ENCODE measurements around the gene L1CAM. TPM values are rescaled to one million over a fixed set of nuclear protein-coding genes. Genes with fewer than 3 reads are reported as not detected.

The L1CAM gene
- total and polyA plus RNA-seq, 9 of the 15 experiments (the other 6 are each of a cell fraction or from before 2014, with no cell fraction given): 0.09 to 0.86 (median 0.26) TPM; not detected in 3

DNA sequence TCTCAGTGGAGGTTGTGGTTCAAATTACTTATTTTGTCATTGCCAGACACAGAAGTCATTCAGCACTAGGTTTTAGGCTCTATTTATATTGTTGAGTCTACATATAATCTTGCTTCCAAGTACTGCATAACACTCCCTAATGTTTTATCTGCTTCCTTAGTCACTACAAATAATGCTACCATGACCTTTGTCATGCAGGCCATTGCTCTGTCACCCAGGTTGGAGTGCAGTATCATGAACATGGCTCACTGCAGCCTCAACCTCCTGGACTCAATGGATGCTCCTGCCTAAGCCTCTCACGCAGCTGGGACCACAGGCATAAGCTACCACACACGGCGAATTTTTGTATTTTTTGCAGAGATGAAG is 32.1 kb downstream of the L1CAM start:
- Histone ChIP-seq H3K36me3 (ENCODE audit: control insufficient read depth, insufficient read depth, low read length) (no peaks in the 10 kb centered on the region), H3K79me2 (ENCODE audit: control insufficient read depth, insufficient read depth, low read length) (no peaks in the 10 kb centered on the region), H2AFZ (ENCODE audit: low read depth, low read length) (peak overlapping the region; percentile 3; the same call in 1 of the 2 replicates), H3K4me2 (ENCODE audit: insufficient read depth, low read length) (peak overlapping the region; percentile 49), H3K9me3 (replicated peaks; ENCODE audit: control insufficient read depth, insufficient read depth, low read depth, low read length) (no peaks in the 10 kb centered on the region), H3K9ac (ENCODE audit: insufficient read depth in 1 of 2, low read depth in 2 of 2, low read length in 2 of 2) (peak overlapping the region in 1 of 2 experiments; percentile 26; a peak in 1 of 4 replicates), H4K20me1 (replicated peaks; ENCODE audit: control insufficient read depth, insufficient read depth, low read length) (no peaks in the 10 kb centered on the region), H3K27ac (ENCODE audit: extremely low read depth, low read depth, low read length) (peak overlapping the region; percentile 82), H3K27me3 (ENCODE audit: control insufficient read depth in 2 of 2, insufficient read depth in 2 of 2, low read length in 2 of 2) (peaks cover 5 to 12% of the 10 kb centered on the region in 2 experiments), H3K4me1 (replicated peaks in 1 of 2; ENCODE audit: control insufficient read depth in 2 of 2, insufficient read depth in 2 of 2, low read length in 2 of 2) (peaks cover 22 to 23% of the 10 kb centered on the region in 2 experiments; a peak in 4 of 5 replicates), H3K4me3 (no peak overlapping the region), H3K9me1 (ENCODE audit: control insufficient read depth, insufficient read depth, low read length) (no peaks in the 10 kb centered on the region)
- BruUV-seq (replicated peaks): no TSS peak
- 17% methylated on average over 2 of the region's 3 CpGs for WGBS (ENCODE audit: insufficient coverage, low coverage, missing lambda C conversion rate)
- DNase-seq (ENCODE audit: extremely low read depth in 1 of 4, low spot score in 3 of 4) (peak in 2 of 4 experiments; percentile 4 to 63), FAIRE-seq (no peak), ATAC-seq (peak; percentile 77)
- peak in 1 of 3 experiments; percentile 46 for TF ChIP-seq YY1 (IDR thresholded peaks at IDR 0.05; ENCODE audit: borderline replicate concordance in 1 of 3, control insufficient read depth in 1 of 3, extremely low read depth in 1 of 3, insufficient read depth in 3 of 3, insufficient read length in 1 of 3, insufficient replicate concordance in 2 of 3, low read depth in 1 of 3, low read length in 2 of 3)
- 0 out of 2 replicates have a peak, but pooled peaks have one; percentile 16 for TF ChIP-seq ZNF316 (IDR thresholded peaks at IDR 0.05)
- TF ChIP-seq ARNT (IDR thresholded peaks at IDR 0.05): peak; percentile 1 to 2; a peak in 1 of 4 replicates
- TF ChIP-seq, protein P1, sequence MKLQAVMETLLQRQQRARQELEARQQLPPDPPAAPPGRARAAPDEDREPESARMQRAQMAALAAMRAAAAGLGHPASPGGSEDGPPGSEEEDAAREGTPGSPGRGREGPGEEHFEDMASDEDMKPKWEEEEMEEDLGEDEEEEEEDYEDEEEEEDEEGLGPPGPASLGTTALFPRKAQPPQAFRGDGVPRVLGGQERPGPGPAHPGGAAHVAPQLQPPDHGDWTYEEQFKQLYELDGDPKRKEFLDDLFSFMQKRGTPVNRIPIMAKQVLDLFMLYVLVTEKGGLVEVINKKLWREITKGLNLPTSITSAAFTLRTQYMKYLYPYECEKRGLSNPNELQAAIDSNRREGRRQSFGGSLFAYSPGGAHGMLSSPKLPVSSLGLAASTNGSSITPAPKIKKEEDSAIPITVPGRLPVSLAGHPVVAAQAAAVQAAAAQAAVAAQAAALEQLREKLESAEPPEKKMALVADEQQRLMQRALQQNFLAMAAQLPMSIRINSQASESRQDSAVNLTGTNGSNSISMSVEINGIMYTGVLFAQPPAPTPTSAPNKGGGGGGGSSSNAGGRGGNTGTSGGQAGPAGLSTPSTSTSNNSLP (IDR thresholded peaks at IDR 0.05; ENCODE audit: borderline replicate concordance, low read depth, low read length): 0 out of 2 replicates have a peak, but pooled peaks have one; percentile 10
- TF ChIP-seq MNT (conservative IDR thresholded peaks at IDR 0.05): peak in 1 of 2 experiments; percentile 24; a peak in 1 of 4 replicates
- TF ChIP-seq HDAC3 (IDR thresholded peaks at IDR 0.05; ENCODE audit: borderline replicate concordance, partially characterized antibody): peak; percentile 7
- TF ChIP-seq DMBX1 (CRISPR knock-in tag; IDR thresholded peaks at IDR 0.05; ENCODE audit: borderline replicate concordance): no peak
- peak; percentile 19; the same call in 1 of the 2 replicates for TF ChIP-seq ARID1B (IDR thresholded peaks at IDR 0.05)
- peak; percentile 64; the same call in 1 of the 2 replicates for TF ChIP-seq DPF2 (IDR thresholded peaks at IDR 0.05)
- TF ChIP-seq CC2D1A (IDR thresholded peaks at IDR 0.05): 0 out of 2 replicates have a peak, but pooled peaks have one; percentile 0
- TF ChIP-seq MTA1 (IDR thresholded peaks at IDR 0.05; ENCODE audit: borderline replicate concordance): no peak
- POLR2A ChIA-PET: interaction anchor here (0.7 to 1.7 kb wide), 3 partner anchors 14 to 153 kb away, joined by 3 to 6 read pairs (median 4); no protein-coding TSS in a partner anchor
- in situ Hi-C loops (cut with MboI): no loop called here
- CTCF ChIA-PET (ENCODE audit: low intra/inter-chr PET ratio): no interaction called here
- intact Hi-C loops (cut with micrococcal nuclease): no loop called here

Data from K562 (cell line).